Measurements from ENCODE around the gene SNRPA. TPM values are rescaled to one million over a fixed set of nuclear protein-coding genes. Genes with fewer than 3 reads are reported as not detected.

The SNRPA gene
- total and polyA plus RNA-seq, 2 of the 8 experiments (the other 6 are each of a cell fraction or from before 2014, with no cell fraction given), result 201 to 202 TPM

GRCh38 chr19:40777645-40777936, 26.6 kb downstream of the SNRPA start:
- no peaks in the 10 kb centered on the region for H4K20me1 ChIP-seq (replicated peaks in 1 of 2; ENCODE audit: control insufficient read depth in 1 of 2, insufficient read depth in 2 of 2, low read length in 2 of 2)
- H3K23ac ChIP-seq (ENCODE audit: insufficient read length), result no peak overlapping the region
- CTCF ChIA-PET (ENCODE audit: partially characterized antibody), result interaction anchor here (0.6 to 3.9 kb wide), 7 partner anchors 19 to 1825 kb away, joined by 3 to 29 read pairs (median 3); partner anchors contain the start of gene EGLN2

More at GRCh38 chr19:40777645-40777936, 26.6 kb downstream of the SNRPA start:
- Histone ChIP-seq H2AK5ac (ENCODE audit: low read depth, low read length) (peak overlapping the region; percentile 91), H2BK20ac (ENCODE audit: low read length) (no peak overlapping the region; the same call in 1 of the 2 replicates), H2BK120ac (replicated peaks; ENCODE audit: low read depth, low read length) (peak overlapping the region; percentile 7), H3K56ac (replicated peaks; ENCODE audit: insufficient read length, low read depth, low read length) (no peak overlapping the region), H3K9me3 (ENCODE audit: insufficient read depth in 2 of 2, low read depth in 1 of 2, low read length in 1 of 2) (no peaks in the 10 kb centered on the region), H3K27ac (ENCODE audit: low read depth, low read length) (peak overlapping the region; percentile 99), H3K27me3 (replicated peaks in 1 of 4; ENCODE audit: control insufficient read depth in 3 of 4, extremely low read depth in 1 of 4, insufficient read depth in 3 of 4, low read length in 3 of 4) (no peaks in the 10 kb centered on the region), H2BK15ac (ENCODE audit: low read length) (peak overlapping the region; percentile 99), H3K18ac (ENCODE audit: extremely low read depth, low read length) (peak overlapping the region; percentile 95), H4K8ac (ENCODE audit: extremely low read depth, insufficient read depth, low read length) (peak overlapping the region; percentile 89; the same call in 1 of the 2 replicates), H2BK5ac (ENCODE audit: low read depth, low read length) (peak overlapping the region; percentile 97), H3K4ac (replicated peaks; ENCODE audit: insufficient read length, low read depth, low read length) (peak overlapping the region; percentile 20), H3K79me2 (ENCODE audit: control insufficient read depth in 1 of 2, insufficient read depth in 2 of 2, low read length in 2 of 2) (no peaks in the 10 kb centered on the region), H3K36me3 (ENCODE audit: control insufficient read depth in 2 of 4, insufficient read depth in 4 of 4, low read length in 3 of 4) (no peaks in the 10 kb centered on the region), H2AFZ (ENCODE audit: low read length) (0 out of 2 replicates have a peak overlapping the region, but pooled peaks have one; percentile 59), H3K4me1 (replicated peaks in 1 of 4; ENCODE audit: control insufficient read depth in 3 of 4, insufficient read depth in 4 of 4, low read length in 3 of 4) (peaks cover 0 to 14% (median 6%) of the 10 kb centered on the region in 4 experiments; a peak in 6 of 7 replicates), H3K4me2 (ENCODE audit: insufficient read depth in 1 of 2, low read depth in 2 of 2, low read length in 2 of 2) (peak overlapping the region; percentile 94 to 96), H3K9ac (replicated peaks in 1 of 4; ENCODE audit: extremely low read depth in 1 of 4, low read depth in 3 of 4, low read length in 3 of 4) (peak overlapping the region; percentile 82 to 99 (median 88)), H2BK12ac (ENCODE audit: low read depth, low read length) (peak overlapping the region; percentile 95; the same call in 1 of the 2 replicates), H3K23me2 (ENCODE audit: low read depth, low read length) (peaks cover 8% of the 10 kb centered on the region; the same call in 1 of the 2 replicates), H3K79me1 (ENCODE audit: low read depth, low read length) (no peaks in the 10 kb centered on the region), H3K4me3 (ENCODE audit: extremely low read depth in 1 of 4, insufficient read depth in 2 of 4, low read depth in 3 of 4, low read length in 4 of 4) (peak overlapping the region; percentile 71 to 90 (median 86)), H3K14ac (ENCODE audit: insufficient read length) (peak overlapping the region; percentile 14), H4K5ac (ENCODE audit: insufficient read length, low read depth, low read length) (peak overlapping the region; percentile 87), H4K91ac (replicated peaks; ENCODE audit: insufficient read length, low read length) (no peak overlapping the region)
- DNase-seq (ENCODE audit: low read depth in 1 of 2, low spot score in 2 of 2) (no peak), FAIRE-seq (no peak)
- 5% methylated on average over 10 of the region's 10 CpGs; no CpG with 5 or more reads in 1 of the 2 experiments for WGBS, 2 experiments (ENCODE audit: extremely low coverage in 1 of 2, insufficient coverage in 1 of 2, insufficient read length in 1 of 2, insufficient replicate concordance in 2 of 2, low coverage in 1 of 2, low lambda C conversion rate in 2 of 2, missing lambda C conversion rate in 1 of 2)
- POLR2A ChIA-PET (ENCODE audit: partially characterized antibody), result interaction anchor here (0.9 to 17.9 kb wide), 14 partner anchors 10 to 486 kb away, joined by 3 to 399 read pairs (median 6); partner anchors contain the start of genes ACTMAP, EGLN2, HNRNPUL1 and NUMBL
- TF ChIP-seq YY1 (IDR thresholded peaks at IDR 0.05; ENCODE audit: low read depth, low read length) (no peak), ASH2L (IDR thresholded peaks at IDR 0.05; ENCODE audit: low read length) (peak; percentile 95), CEBPB (IDR thresholded peaks at IDR 0.05; ENCODE audit: low read depth, low read length) (no peak), EZH2 (IDR thresholded peaks at IDR 0.05; ENCODE audit: low read depth, low read length, severe bottlenecking) (no peak), TEAD4 (IDR thresholded peaks at IDR 0.05; ENCODE audit: low read depth, low read length) (no peak), RBBP5 (IDR thresholded peaks at IDR 0.05; ENCODE audit: borderline replicate concordance, low read depth, low read length) (0 out of 2 replicates have a peak, but pooled peaks have one; percentile 74), POLR2A (IDR thresholded peaks at IDR 0.05; ENCODE audit: control extremely low read depth in 1 of 2, low read depth in 2 of 2, low read length in 2 of 2) (peak in 1 of 2 experiments; percentile 89; a peak in 2 of 3 replicates), CHD1 (IDR thresholded peaks at IDR 0.05; ENCODE audit: low read depth, low read length) (0 out of 2 replicates have a peak, but pooled peaks have one; percentile 31), ZNF274 (IDR thresholded peaks at IDR 0.05; ENCODE audit: borderline replicate concordance, extremely low read depth, low read length) (no peak), RAD21 (IDR thresholded peaks at IDR 0.05 in 1 of 2, conservative IDR thresholded peaks at IDR 0.05 in 1 of 2; ENCODE audit: low read depth in 2 of 2, low read length in 2 of 2) (no peak), SIRT6 (IDR thresholded peaks at IDR 0.05; ENCODE audit: low read length) (no peak), JUN (IDR thresholded peaks at IDR 0.05; ENCODE audit: low read depth, low read length) (no peak), BRCA1 (IDR thresholded peaks at IDR 0.05; ENCODE audit: low read depth, low read length) (0 out of 2 replicates have a peak, but pooled peaks have one; percentile 3), EGR1 (IDR thresholded peaks at IDR 0.05; ENCODE audit: borderline replicate concordance, low read depth, low read length) (no peak), CREB1 (IDR thresholded peaks at IDR 0.05) (no peak)

All from H1 (cell line).